K562 (cell line): ENCODE measurements around the gene ZNF236. TPM values are rescaled to one million over a fixed set of nuclear protein-coding genes. Genes with fewer than 3 reads are reported as not detected.

ENCODE experiments used
- ATAC-seq: fragments of 200-7000 bp; cut with Tn5 transposase; 3 replicates; pipeline ENCODE4 v1.9.1; 2020; ENCODE audit warnings: moderate library complexity
- BruUV-seq: library from RNA; stranded (reverse); fragments of 400-500 nt; replicated peaks from 2 replicates; lab custom pipeline; 2021; lab: Mats Ljungman, UMichigan
- CTCF ChIA-PET: fragments of 300-600 bp; formaldehyde crosslinking; extraction: SDS; loops from one replicate; lab custom pipeline; 2021; ENCODE audit warnings: low intra/inter-chr PET ratio; lab: Yijun Ruan, JAX
- POLR2A ChIA-PET: fragments of 300-600, 350-650 bp; sonication (Branson Sonifier 250); formaldehyde crosslinking; extraction: SDS; loops from one replicate; lab custom pipeline; 2021; ENCODE audit warnings: antibody characterized with exemption, inconsistent platforms; lab: Yijun Ruan, JAX
- DNase-seq, 4 experiments: peaks; one replicate each; pipeline versions ENCODE4 v3.0.0 to v3.0.0-alpha.2; 2011 to 2018; ENCODE audit warnings: low spot score in 3 of 4, mixed read lengths in 3 of 4; ENCODE audit errors: extremely low read depth in 1 of 4
- FAIRE-seq: peaks from 2 replicates; lab custom pipeline; 2011; peaks lifted over from hg19 to GRCh38; lab: Jason Lieb, UNC
- H2AFZ ChIP-seq: 2 replicates; pipeline ENCODE4 v1.6.0; 2011; ENCODE audit warnings: low read depth, low read length, control low read depth, inconsistent platforms
- H3K27ac ChIP-seq: fragments of 200-600 bp; 3 replicates; pipeline ENCODE4 v1.8.0; 2011; ENCODE audit warnings: low read depth, mild to moderate bottlenecking, control low read depth, inconsistent platforms, low read length, moderate library complexity, mixed read lengths; ENCODE audit errors: extremely low read depth
- H3K27me3 ChIP-seq, 2 experiments: fragments of 300-600 bp in 1 of 2; 2 replicates in 1 of 2; 3 replicates in 1 of 2; pipeline versions ENCODE4 v1.6.0 to v1.8.0; 2011; ENCODE audit warnings: inconsistent platforms in 2 of 2, low read length in 2 of 2, mild to moderate bottlenecking in 1 of 2, mixed read lengths in 1 of 2, moderate library complexity in 1 of 2; ENCODE audit not compliant: control insufficient read depth in 2 of 2, insufficient read depth in 2 of 2
- H3K36me3 ChIP-seq: fragments of 300-600 bp; 3 replicates; pipeline ENCODE4 v1.8.0; 2011; ENCODE audit warnings: mild to moderate bottlenecking, low read length, inconsistent platforms; ENCODE audit not compliant: control insufficient read depth, insufficient read depth
- H3K4me1 ChIP-seq, 2 experiments: fragments of 200-600 bp in 1 of 2; replicated peaks in 1 of 2; 2 replicates in 1 of 2; 3 replicates in 1 of 2; pipeline versions ENCODE4 v1.5.1 to v1.8.0; 2011; ENCODE audit warnings: inconsistent platforms in 2 of 2, low read length in 2 of 2, mild to moderate bottlenecking in 1 of 2, mixed read lengths in 1 of 2, moderate library complexity in 1 of 2; ENCODE audit not compliant: control insufficient read depth in 2 of 2, insufficient read depth in 2 of 2
- H3K4me2 ChIP-seq: 2 replicates; pipeline ENCODE4 v1.6.1; 2011; ENCODE audit warnings: low read length, control low read depth, inconsistent platforms, mixed read lengths; ENCODE audit not compliant: insufficient read depth
- H3K4me3 ChIP-seq: fragments of 200-600 bp; sonication (generic), shearing (Covaris generic); 2 replicates; pipeline ENCODE4 v1.5.1; 2016; ENCODE audit warnings: control low read depth, inconsistent platforms
- H3K79me2 ChIP-seq: fragments of 200-600 bp; 3 replicates; pipeline ENCODE4 v1.8.0; 2011; ENCODE audit warnings: low read length, inconsistent platforms; ENCODE audit not compliant: control insufficient read depth, insufficient read depth
- H3K9ac ChIP-seq, 2 experiments: 2 replicates each; pipeline versions ENCODE4 v1.6.0 to v1.6.1; 2011; ENCODE audit warnings: low read depth in 2 of 2, low read length in 2 of 2, control low read depth in 1 of 2, inconsistent platforms in 1 of 2, mild to moderate bottlenecking in 1 of 2, mixed read lengths in 1 of 2; ENCODE audit not compliant: insufficient read depth in 1 of 2
- H3K9me1 ChIP-seq: one replicate; pipeline ENCODE4 v1.6.0; 2011; ENCODE audit warnings: inconsistent platforms, mild to moderate bottlenecking, low read length, moderate library complexity; ENCODE audit not compliant: control insufficient read depth, insufficient read depth
- H3K9me3 ChIP-seq: replicated peaks from 2 replicates; pipeline ENCODE4 v1.5.1; 2011; ENCODE audit warnings: low read depth, low read length, inconsistent platforms; ENCODE audit not compliant: control insufficient read depth, insufficient read depth
- H4K20me1 ChIP-seq: replicated peaks from 2 replicates; pipeline ENCODE4 v1.6.1; 2011; ENCODE audit warnings: low read length, inconsistent platforms, mixed read lengths; ENCODE audit not compliant: control insufficient read depth, insufficient read depth
- ESRRA ChIP-seq: fragments of 450-650 bp; IDR thresholded peaks from 2 replicates; pipeline ENCODE4 v1.6.1; 2014; ENCODE audit warnings: low read depth, mild to moderate bottlenecking, moderate library complexity, borderline replicate concordance
- REST ChIP-seq, 2 experiments: fragments of 450-650 bp; formaldehyde crosslinking in 1 of 2; IDR thresholded peaks; 2 replicates each; pipeline versions ENCODE4 v1.4.0 to v1.6.1; 2014 to 2020; ENCODE audit warnings: mild to moderate bottlenecking in 2 of 2, borderline replicate concordance in 1 of 2, low read depth in 1 of 2
- SRSF9 ChIP-seq: fragments of 200-400 bp; formaldehyde crosslinking; IDR thresholded peaks from 2 replicates; pipeline ENCODE4 v1.6.1; 2017; ENCODE audit warnings: low read depth, low read length, borderline replicate concordance
- TAF7 ChIP-seq: fragments of 450-650 bp; IDR thresholded peaks from 2 replicates; pipeline ENCODE4 v1.6.1; 2016; ENCODE audit warnings: missing genetic modification characterization, missing compliant biosample characterization
- WGBS: fragments of 100-300 bp; shearing (Covaris generic); methylation state at CpG from one replicate; pipeline ENCODE4 v1.1.6; 2016; ENCODE audit warnings: low coverage, mixed read lengths; ENCODE audit not compliant: insufficient coverage; ENCODE audit errors: missing lambda C conversion rate; 5-methylcytosine and 5-hydroxymethylcytosine counted together
- in situ Hi-C: fragments of 300-500 bp; cut with MboI; formaldehyde crosslinking; loops from 4 replicates; pipeline ENCODE4 v1.15.0; 2018; ENCODE audit warnings: inconsistent platforms, mixed read lengths
- intact Hi-C: fragments of 100-400 bp; cut with micrococcal nuclease; formaldehyde crosslinking; loops from 2 replicates; pipeline ENCODE4 v1.14.2; 2022
- polyA plus RNA-seq, 8 experiments: library from polyadenylated mRNA; depleted of rRNA in 4 of 8; stranded (reverse) in 5 of 8; unstranded in 3 of 8; fragments of >200 nt; fragmentation: Nextera tagmentation in 2 of 8; fragmentation: Illumina TruSeq in 1 of 8; extraction: Ambion mirVana in 2 of 8; extraction: Trizol in 1 of 8; gene quantifications; 2 replicates each; pipeline versions ENCODE4 v1.2.1 to v1.2.3, GENCODE V29; 2011 to 2014; ENCODE audit warnings: inconsistent platforms in 1 of 8, missing spikeins in 1 of 8
- total RNA-seq, 7 experiments: library from RNA; depleted of rRNA in 6 of 7; stranded (reverse); fragments of >200 nt in 6 of 7; fragmentation: Illumina TruSeq in 2 of 7; extraction: Trizol in 2 of 7; gene quantifications; 2 replicates each; pipeline versions ENCODE4 v1.2.1 to v1.2.3, GENCODE V29; 2011 to 2021; ENCODE audit warnings: low replicate concordance in 1 of 7

The ZNF236 gene
- total and polyA plus RNA-seq, 9 of the 15 experiments (the other 6 are each of a cell fraction or from before 2014, with no cell fraction given), result 0.35 to 8.7 (median 3.4) TPM

- Histone ChIP-seq H3K79me2 (no peaks in the 10 kb centered on the region), H3K4me2 (no peak overlapping the region), H3K36me3 (peaks cover 27% of the 10 kb centered on the region), H3K9me3 (no peaks in the 10 kb centered on the region), H3K9ac (no peak overlapping the region), H3K4me3 (no peak overlapping the region), H3K27me3 (no peaks in the 10 kb centered on the region), H3K27ac (no peak overlapping the region), H2AFZ (no peak overlapping the region), H3K4me1 (no peaks in the 10 kb centered on the region), H4K20me1 (no peaks in the 10 kb centered on the region), H3K9me1 (no peaks in the 10 kb centered on the region)
- no peak for TF ChIP-seq REST (IDR thresholded peaks at IDR 0.05; ENCODE audit: borderline replicate concordance)
- TF ChIP-seq REST (CRISPR knock-in tag; IDR thresholded peaks at IDR 0.05; ENCODE audit: low read depth), result no peak
- TF ChIP-seq TAF7 (tag), result no peak
- no peak for TF ChIP-seq SRSF9
- no peak for TF ChIP-seq ESRRA
- DNase-seq, result no peak
- no TSS peak for BruUV-seq
- no peak for FAIRE-seq
- WGBS, result 89% methylated on average over 10 of the region's 11 CpGs
- no peak for ATAC-seq
- CTCF ChIA-PET, result no interaction called here
- POLR2A ChIA-PET, result no interaction called here
- intact Hi-C loops (no loop called here), in situ Hi-C loops (no loop called here)
These were observed 109.9 kb downstream of the ZNF236 start for GRCh38 chr18:76932026-76932819.
